Superior temporal gyrus (tissue), 1 donor: ENCODE results near the gene COL7A1.

ENCODE experiments used
- DNase-seq: peaks from one replicate; pipeline ENCODE4 v3.0.0-alpha.2; 2016; ENCODE audit errors: extremely low spot score

Gene COL7A1

DNA sequence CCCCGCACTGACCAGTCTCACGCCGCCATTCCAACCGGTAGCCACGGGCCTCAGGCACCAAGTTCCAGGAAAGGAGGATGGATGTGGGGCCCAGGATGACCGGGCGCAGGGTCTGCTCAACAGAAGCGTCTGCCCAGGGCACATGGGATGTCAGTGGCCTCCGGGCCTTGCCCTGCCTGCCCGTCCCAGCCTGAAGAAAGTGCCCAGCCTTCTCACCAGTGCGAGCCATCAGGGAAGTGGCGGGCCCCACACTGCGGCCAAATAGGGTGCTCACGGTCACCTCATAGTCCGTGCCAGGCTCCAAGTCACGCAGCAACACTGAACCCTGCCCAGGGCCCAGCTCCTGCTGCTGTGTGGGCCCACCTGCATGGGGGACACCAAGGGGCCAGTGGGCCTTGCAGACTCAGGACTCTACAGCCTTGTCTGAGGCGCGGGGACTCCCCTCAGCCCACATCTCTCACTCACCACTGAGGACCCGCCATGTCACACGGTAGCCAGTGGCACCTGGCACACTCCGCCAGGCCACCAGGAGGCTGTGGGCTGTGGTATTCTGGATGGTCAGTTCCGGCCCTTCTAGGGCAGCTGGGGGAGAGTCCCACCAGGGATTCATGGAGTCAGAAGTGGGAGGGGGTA is 3.1 kb downstream of the COL7A1 start:
- DNase-seq = no peak

DNA sequence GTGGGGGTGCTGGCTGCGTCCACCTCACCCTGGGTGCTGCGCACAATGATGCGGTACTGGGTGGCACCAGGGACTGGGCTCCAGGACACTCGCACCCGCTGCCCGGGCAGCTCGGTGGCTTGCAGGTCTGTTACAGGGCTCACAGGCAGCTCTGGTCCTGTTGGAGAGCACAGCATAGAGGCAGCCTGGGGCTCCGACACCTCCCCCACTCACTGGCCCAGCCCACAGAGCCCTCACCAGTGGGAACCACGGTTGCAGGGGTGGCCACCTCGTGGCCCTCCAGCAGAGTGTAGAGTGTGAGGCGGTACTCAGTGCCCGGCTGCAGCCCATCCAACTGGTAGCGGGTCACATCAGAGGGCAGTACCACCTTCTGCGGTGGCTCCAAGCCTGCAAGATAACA is 3.7 kb downstream of the COL7A1 start:
- no peak for DNase-seq

DNA sequence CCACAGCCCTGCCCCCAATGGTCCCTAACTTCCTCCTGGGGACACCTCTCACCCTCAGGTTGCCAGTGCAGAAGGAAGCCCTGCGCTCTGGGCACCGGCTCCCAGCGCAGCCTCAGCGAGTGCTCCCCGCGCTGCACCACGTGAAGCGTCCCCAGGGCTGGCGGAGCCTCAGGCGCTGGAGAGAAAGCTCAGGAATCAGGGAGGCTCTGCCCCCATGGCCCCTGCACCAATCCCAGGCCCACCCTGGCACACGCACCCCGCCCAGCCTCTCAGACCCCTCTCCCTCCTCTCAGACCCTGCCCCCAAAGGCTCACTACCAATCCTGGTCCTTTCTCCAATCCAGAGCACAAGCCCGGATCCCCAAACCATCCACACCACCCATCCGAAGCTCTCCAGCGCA is 6.9 kb downstream of the COL7A1 start:
- no peak for DNase-seq

DNA sequence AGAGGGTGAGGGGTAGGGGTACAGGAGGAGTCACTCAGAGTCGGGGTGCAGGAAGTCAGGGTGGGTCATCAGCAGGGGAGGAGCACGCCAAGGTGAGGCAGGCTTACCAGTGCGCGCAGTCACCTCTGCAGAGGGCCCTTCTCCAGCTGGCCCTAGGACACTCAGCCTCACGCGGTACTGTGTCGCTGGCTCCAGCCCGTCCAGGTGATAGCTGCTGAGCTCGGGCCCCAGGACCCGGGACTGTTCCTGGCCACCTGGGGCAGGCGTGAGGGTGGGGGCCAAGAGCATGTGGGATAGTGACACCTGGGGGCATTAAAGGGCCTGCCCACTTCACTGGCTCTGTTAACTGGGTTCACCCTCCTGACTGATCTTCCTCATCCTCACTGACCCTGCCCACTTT is 7.4 kb downstream of the COL7A1 start:
- DNase-seq = no peak

DNA sequence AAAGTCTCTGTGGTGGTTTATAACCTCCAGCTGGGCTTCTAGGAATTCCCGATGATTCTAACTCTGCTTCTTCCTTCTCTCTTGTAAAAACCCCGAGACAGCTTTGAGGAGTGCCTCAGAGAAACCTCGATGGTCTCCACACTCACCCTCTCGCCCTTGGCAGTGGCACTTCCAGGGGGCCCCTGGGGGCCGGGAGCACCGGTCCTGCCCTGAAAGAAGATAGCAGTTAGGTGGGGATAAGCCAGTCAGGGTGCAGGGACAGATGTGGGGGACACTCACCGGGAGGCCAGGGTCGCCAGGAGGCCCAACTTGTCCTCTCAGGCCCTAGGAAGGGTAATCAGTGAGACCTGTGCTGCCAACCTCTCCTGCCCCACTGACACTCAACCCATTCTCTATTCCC is 9.7 kb downstream of the COL7A1 start:
- DNase-seq = no peak

DNA sequence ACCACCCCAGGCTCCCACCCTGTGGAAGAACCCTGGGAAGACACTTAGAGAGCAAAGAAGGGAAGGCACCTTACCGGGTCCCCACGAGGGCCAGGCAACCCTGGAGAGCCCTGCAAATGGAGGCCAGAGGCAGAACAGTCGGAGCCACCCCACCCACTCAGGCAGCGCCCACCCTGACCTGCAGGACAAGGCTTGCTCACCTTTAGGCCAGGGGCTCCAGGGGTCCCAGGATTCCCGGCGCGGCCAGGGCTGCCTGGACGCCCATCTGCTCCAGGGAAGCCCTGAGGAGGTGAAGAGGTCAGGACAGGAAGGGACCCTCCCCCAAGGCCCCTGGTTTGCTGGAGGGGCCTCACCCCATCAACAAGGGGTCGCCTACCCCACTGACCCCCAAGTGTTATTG is 10.3 kb downstream of the COL7A1 start:
- no peak for DNase-seq

DNA sequence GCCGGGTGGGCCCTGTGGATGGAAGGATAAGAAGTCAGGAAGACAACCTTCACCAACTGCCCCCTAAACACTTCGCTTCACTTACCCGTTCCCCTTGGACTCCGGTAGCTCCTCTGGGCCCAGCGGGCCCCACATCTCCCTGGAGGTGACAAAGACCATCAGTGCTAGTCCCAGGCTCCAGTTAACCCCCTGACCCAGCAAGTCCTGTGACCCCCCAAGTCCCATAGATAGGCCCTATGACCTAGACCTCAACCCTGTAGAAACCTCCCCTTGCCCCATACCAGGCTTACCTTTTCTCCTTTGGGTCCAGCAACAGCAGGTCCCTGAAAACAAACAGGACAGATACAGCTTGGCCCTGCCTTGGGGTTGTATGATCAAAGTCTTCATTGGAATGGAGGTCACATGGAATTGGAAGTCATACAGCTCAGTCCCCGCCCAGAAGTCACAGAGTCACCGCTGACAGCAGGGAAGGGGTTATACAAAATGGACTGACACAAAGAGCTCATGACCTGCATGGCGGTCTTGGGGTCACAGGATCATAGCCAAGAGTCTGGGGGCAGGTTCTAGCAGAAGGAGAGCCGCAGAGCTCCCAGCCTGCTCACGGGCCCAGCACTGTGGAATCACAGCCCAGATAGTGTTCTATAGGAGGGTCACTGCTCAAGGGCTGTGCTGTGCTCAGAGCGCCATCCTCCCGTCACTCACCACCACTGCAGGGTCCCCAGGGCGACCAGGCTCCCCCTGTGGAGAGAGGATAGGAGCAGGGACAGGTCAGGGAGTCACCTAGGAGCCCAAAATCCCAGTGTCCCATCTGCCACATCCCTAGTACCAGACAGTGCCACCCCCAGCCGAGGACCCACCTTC is 13.3 kb downstream of the COL7A1 start:
- DNase-seq = no peak

DNA sequence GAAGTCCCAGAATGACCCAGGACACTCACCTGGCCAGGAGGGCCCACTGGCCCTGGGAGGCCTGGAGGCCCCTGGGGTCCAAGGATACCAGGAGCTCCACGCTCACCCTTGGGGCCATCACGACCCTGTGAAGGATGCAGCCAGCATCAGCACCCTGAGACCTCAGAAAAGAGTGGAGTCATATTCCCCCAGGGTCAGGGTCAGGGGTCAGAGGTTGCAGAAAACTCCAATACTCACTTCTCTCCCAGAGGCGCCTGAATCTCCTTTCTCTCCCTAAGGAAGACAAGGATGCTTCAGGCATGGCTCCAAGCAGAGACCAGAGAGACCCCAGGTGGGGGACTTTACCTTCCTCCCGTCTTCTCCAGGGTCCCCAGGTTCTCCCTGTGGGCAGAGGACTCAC is 18.5 kb downstream of the COL7A1 start:
- DNase-seq = no peak

GRCh38 chr3:48575366-48575765 is 19.8 kb downstream of the COL7A1 start:
- DNase-seq = no peak

DNA sequence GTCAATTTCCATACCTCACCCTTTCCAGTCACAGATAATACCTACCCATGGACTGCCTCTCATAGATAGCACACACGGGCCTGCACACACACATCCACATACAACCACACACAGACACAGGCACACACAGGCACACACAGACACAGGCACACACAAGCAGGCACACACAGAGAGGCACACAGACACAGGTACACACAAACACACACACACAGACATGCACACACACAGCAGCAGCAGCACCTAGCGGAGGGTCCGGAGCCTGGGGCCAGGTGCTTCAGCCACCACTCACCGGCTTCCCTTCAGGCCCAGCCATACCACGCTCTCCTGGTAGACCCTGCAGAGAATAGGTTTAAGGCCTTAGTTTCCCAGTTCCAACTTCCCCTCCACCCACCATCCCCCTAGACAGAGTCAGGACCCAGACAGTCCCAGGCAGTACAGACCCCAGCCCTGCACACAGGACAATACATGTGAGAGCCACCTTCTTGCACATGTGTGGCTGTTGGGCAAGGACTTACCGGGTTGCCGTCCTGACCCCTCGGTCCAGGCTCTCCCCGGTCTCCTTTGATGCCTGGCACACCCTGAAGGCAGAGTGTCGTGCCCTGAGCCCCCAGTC is 21.1 kb downstream of the COL7A1 start:
- no peak for DNase-seq

DNA sequence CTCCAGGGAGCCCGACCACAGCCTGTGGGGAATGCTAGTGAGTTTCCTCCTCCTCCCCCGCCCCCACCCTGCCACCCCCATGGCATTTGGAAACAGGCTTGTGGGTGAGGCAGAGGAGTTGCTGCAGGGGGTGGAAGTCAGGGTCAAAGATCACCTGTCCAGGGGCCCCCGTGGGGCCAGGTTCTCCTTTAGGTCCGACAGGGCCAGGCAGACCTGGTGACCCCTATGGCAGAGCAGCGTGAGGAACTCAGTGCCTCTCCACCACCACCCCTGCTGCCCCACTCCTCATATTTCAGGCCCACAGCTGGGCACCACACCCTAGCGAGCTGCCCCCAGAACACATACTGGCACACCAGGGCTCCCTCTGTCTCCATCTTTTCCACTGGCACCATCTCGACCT is 22.6 kb downstream of the COL7A1 start:
- no peak for DNase-seq

DNA sequence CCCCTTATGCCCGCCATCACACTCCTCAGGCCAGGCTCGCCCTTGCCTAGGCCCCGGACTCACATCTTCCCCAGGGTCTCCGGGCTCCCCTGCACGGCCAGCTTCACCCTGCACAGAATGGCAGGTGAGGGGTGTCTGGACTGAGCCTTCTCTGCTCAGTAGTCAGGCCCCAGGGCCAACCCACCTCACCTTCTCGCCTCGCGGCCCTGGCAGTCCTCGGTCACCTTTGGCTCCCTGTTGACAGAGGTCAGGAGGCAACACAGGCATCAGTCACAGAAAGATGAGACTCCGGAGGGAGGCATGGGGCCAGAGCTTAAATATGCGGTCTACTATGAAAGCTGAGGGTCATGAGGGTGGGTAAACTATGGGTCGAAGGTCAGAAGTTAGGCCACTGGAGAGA is 23.2 kb downstream of the COL7A1 start:
- no peak for DNase-seq

DNA sequence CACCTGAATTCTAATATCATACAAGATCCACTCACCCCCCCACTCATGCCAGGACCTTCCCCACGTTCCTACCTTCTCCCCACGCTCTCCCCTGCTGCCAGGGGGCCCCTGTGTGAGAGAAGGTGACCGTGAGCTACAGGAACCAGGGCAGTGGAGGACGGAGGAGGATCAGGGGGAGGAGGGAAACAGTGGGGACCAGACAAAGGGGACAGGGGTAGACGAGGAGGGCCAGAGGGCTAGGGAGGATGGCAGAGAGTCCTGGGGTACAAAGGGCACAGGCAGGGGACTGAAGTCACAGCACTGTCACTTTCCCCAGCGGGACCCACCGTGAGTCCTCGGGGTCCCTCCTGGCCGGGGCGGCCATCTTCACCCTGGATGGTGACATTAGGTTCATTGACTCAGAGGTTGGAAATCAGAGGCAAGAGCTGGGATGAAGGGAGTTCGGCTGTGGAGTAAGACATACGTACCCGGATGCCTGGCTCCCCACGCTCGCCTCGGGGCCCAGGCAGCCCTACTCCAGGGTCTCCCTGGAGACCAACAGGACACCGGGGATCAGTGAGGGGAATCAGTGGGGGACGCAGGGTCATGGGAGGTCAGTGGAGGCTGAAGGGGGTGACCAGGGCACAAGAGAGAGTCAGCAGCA is 25.2 kb downstream of the COL7A1 start:
- DNase-seq = no peak

GRCh38 chr3:48569400-48569799 is 25.7 kb downstream of the COL7A1 start:
- DNase-seq = no peak

DNA sequence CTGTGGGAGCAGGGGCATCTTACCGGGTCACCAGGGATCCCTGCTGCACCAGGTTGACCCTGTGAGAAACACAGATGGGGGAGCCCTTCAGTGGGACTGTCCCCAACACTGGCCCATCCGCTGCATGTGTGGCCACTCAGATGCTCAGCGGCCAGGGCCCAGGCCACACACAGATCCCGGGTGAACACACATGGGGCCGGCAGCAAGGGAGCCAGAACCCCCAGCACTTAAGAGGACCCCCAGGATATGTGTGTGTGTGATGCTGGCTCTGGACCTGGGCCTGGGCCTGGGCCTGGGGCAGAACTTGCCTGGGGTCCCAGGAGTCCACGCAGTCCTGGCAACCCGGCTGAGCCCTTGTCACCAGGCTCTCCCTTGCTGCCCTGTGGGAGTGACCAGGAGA is 26.7 kb downstream of the COL7A1 start:
- no peak for DNase-seq

- DNase-seq = no peak
Observed at GRCh38 chr3:48567500-48567899, 27.6 kb downstream of the COL7A1 start.

- no peak for DNase-seq
Observed at GRCh38 chr3:48567090-48567489, 28.0 kb downstream of the COL7A1 start.

GRCh38 chr3:48566401-48566760 is 28.7 kb downstream of the COL7A1 start:
- DNase-seq = no peak

- DNase-seq = no peak
Observed at GRCh38 chr3:48565591-48566400, 29.3 kb downstream of the COL7A1 start.

GRCh38 chr3:48565186-48565585 is 29.9 kb downstream of the COL7A1 start:
- DNase-seq = no peak

- DNase-seq = no peak
Observed at GRCh38 chr3:48564667-48565066, 30.5 kb downstream of the COL7A1 start.

DNA sequence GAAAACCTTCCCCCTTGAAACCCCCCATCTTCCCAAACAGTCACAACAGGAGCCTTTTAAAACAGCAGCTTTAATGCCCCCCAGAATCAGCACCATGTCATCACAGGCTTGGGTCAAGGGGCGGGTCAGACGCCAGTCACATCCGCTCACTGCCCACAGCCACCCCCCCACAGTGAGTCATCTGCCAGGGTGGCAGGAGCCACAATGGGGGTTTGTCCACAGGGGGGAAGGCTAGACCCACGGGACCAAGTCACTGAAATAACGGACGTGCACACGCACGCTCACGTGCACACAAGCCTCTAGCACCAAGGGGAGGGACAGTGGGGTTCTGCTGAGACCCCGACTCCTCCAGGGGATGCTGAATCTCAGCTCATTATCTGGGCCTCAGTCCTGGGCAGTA is 31.1 kb downstream of the COL7A1 start:
- peak; percentile 61 for DNase-seq
